ENCODE measurements around the gene LBP. TPM values are rescaled to one million over a fixed set of nuclear protein-coding genes. Genes with fewer than 3 reads are reported as not detected.

The LBP gene
- total and polyA plus RNA-seq, 2 donors (not counting 1 experiment from before 2014, with no cell fraction given), result not detected

- no peaks in the 10 kb centered on the region for H3K9me3 Mint-ChIP-seq (ENCODE audit: insufficient read depth)
- no peaks in the 10 kb centered on the region for H3K9me3 ChIP-seq (ENCODE audit: control extremely low read depth in 1 of 3, control insufficient read depth in 2 of 3, insufficient read depth in 1 of 3, low read length in 2 of 3)
- ATAC-seq (ENCODE audit: low read depth) (no peak), DNase-seq (no peak)
- intact Hi-C loops (cut with micrococcal nuclease), result no loop called here
- H3K27me3 Mint-ChIP-seq, result no peaks in the 10 kb centered on the region
- H3K79me2 ChIP-seq (ENCODE audit: control insufficient read depth, insufficient read depth, low read length), result no peaks in the 10 kb centered on the region
- H3K27ac Mint-ChIP-seq, result no peak overlapping the region
- no peaks in the 10 kb centered on the region for H3K36me3 ChIP-seq (replicated peaks in 1 of 2; ENCODE audit: control extremely low read depth in 1 of 2, control insufficient read depth in 1 of 2, extremely low read depth in 1 of 2, insufficient read depth in 2 of 2, low read length in 1 of 2)
- H3K4me2 ChIP-seq (replicated peaks; ENCODE audit: low read depth, low read length, poor library complexity, severe bottlenecking), result no peak overlapping the region
- no peak overlapping the region for H3K4me3 Mint-ChIP-seq
- no peak overlapping the region for H2AFZ ChIP-seq (ENCODE audit: insufficient read depth, low read depth, low read length, poor library complexity, severe bottlenecking)
- H4K20me1 ChIP-seq (ENCODE audit: control insufficient read depth, insufficient read depth, low read length, poor library complexity, severe bottlenecking), result no peaks in the 10 kb centered on the region
- no peak overlapping the region for H3K9ac ChIP-seq (ENCODE audit: low read length)
- TF ChIP-seq EZH2 (IDR thresholded peaks at IDR 0.05; ENCODE audit: borderline replicate concordance, insufficient read depth, low read depth, low read length, poor library complexity, severe bottlenecking) (no peak), CTCF (IDR thresholded peaks at IDR 0.05) (no peak)
- POLR2A ChIA-PET, result no interaction called here
- no peak overlapping the region for H3K4me3 ChIP-seq (ENCODE audit: control extremely low read depth in 1 of 5, extremely low read depth in 1 of 5, insufficient read depth in 1 of 5, low read depth in 2 of 5, low read length in 4 of 5)
- H3K4me1 ChIP-seq (ENCODE audit: control insufficient read depth in 2 of 2, insufficient read depth in 2 of 2, low read length in 2 of 2), result no peaks in the 10 kb centered on the region
- H3K27ac ChIP-seq (ENCODE audit: low read length in 2 of 2), result no peak overlapping the region
- CTCF ChIA-PET, result no interaction called here
- H3K27me3 ChIP-seq (replicated peaks in 1 of 4; ENCODE audit: control extremely low read depth in 1 of 4, control insufficient read depth in 3 of 4, insufficient read depth in 4 of 4, low read length in 3 of 4), result peaks cover 0 to 2% (median 0%) of the 10 kb centered on the region in 4 experiments
- H3K4me1 Mint-ChIP-seq, result peaks cover 4% of the 10 kb centered on the region
- whole genome bisulfite sequencing (ENCODE audit: insufficient coverage), result 97% methylated on average over 11 of the region's 18 CpGs
Observed at GRCh38 chr20:38355161-38356012, 9.1 kb downstream of the LBP start.

- Mint-ChIP-seq H3K27me3 (no peaks in the 10 kb centered on the region), H3K27ac (no peak overlapping the region), H3K4me1 (peaks cover 4% of the 10 kb centered on the region), H3K9me3 (ENCODE audit: insufficient read depth) (no peaks in the 10 kb centered on the region), H3K4me3 (no peak overlapping the region)
- no peaks in the 10 kb centered on the region for H3K4me1 ChIP-seq (ENCODE audit: control insufficient read depth in 2 of 2, insufficient read depth in 2 of 2, low read length in 2 of 2)
- no peak overlapping the region for H3K27ac ChIP-seq (ENCODE audit: low read length in 2 of 2)
- H3K4me3 ChIP-seq (ENCODE audit: control extremely low read depth in 1 of 5, extremely low read depth in 1 of 5, insufficient read depth in 1 of 5, low read depth in 2 of 5, low read length in 4 of 5), result no peak overlapping the region
- no peaks in the 10 kb centered on the region for H4K20me1 ChIP-seq (ENCODE audit: control insufficient read depth, insufficient read depth, low read length, poor library complexity, severe bottlenecking)
- H3K79me2 ChIP-seq (ENCODE audit: control insufficient read depth, insufficient read depth, low read length), result no peaks in the 10 kb centered on the region
- no peaks in the 10 kb centered on the region for H3K36me3 ChIP-seq (replicated peaks in 1 of 2; ENCODE audit: control extremely low read depth in 1 of 2, control insufficient read depth in 1 of 2, extremely low read depth in 1 of 2, insufficient read depth in 2 of 2, low read length in 1 of 2)
- H3K27me3 ChIP-seq (replicated peaks in 1 of 4; ENCODE audit: control extremely low read depth in 1 of 4, control insufficient read depth in 3 of 4, insufficient read depth in 4 of 4, low read length in 3 of 4), result peaks cover 0 to 2% (median 0%) of the 10 kb centered on the region in 4 experiments
- ChIA-PET CTCF (no interaction called here), POLR2A (no interaction called here)
- ATAC-seq (ENCODE audit: low read depth) (no peak), DNase-seq (no peak)
- no peak overlapping the region for H2AFZ ChIP-seq (ENCODE audit: insufficient read depth, low read depth, low read length, poor library complexity, severe bottlenecking)
- no peaks in the 10 kb centered on the region for H3K9me3 ChIP-seq (ENCODE audit: control extremely low read depth in 1 of 3, control insufficient read depth in 2 of 3, insufficient read depth in 1 of 3, low read length in 2 of 3)
- 32% methylated on average over 5 of the region's 7 CpGs for WGBS (ENCODE audit: insufficient coverage)
- H3K4me2 ChIP-seq (replicated peaks; ENCODE audit: low read depth, low read length, poor library complexity, severe bottlenecking), result no peak overlapping the region
- TF ChIP-seq EZH2 (IDR thresholded peaks at IDR 0.05; ENCODE audit: borderline replicate concordance, insufficient read depth, low read depth, low read length, poor library complexity, severe bottlenecking) (no peak), CTCF (IDR thresholded peaks at IDR 0.05) (no peak)
- no peak overlapping the region for H3K9ac ChIP-seq (ENCODE audit: low read length)
- intact Hi-C loops (cut with micrococcal nuclease), result no loop called here
Observed at GRCh38 chr20:38357653-38358207, 11.4 kb downstream of the LBP start.

Data from B cell (primary cell).